Cortex of kidney (tissue), 1 donor: ENCODE data around the gene EPHB1.

Experiments used
- DNase-seq: peaks from one replicate; lab custom pipeline; 2025; lab: John Stamatoyannopoulos, UW

EPHB1 gene

GRCh38 chr3:134809427-134810051 is 14.5 kb downstream of the EPHB1 start:
- DNase-seq = no peak

- DNase-seq = no peak
These were observed 15.0 kb downstream of the EPHB1 start for GRCh38 chr3:134810052-134810435.

- DNase-seq = no peak
These were observed 15.8 kb downstream of the EPHB1 start for GRCh38 chr3:134810850-134811249.

GRCh38 chr3:134813618-134814017 is 18.6 kb downstream of the EPHB1 start:
- DNase-seq = no peak

- DNase-seq = no peak
These were observed 20.5 kb downstream of the EPHB1 start for GRCh38 chr3:134815519-134815918.

GRCh38 chr3:134816623-134817022 is 21.6 kb downstream of the EPHB1 start:
- DNase-seq = no peak

- no peak for DNase-seq
These were observed 22.2 kb downstream of the EPHB1 start for GRCh38 chr3:134817297-134817696.

- DNase-seq = no peak
These were observed 25.9 kb downstream of the EPHB1 start for GRCh38 chr3:134820994-134821393.

- DNase-seq = no peak
These were observed 27.0 kb downstream of the EPHB1 start for GRCh38 chr3:134822090-134822489.

GRCh38 chr3:134823679-134824078 is 28.6 kb downstream of the EPHB1 start:
- DNase-seq = no peak

GRCh38 chr3:134824791-134825190 is 29.7 kb downstream of the EPHB1 start:
- DNase-seq = no peak

GRCh38 chr3:134827213-134827612 is 32.2 kb downstream of the EPHB1 start:
- DNase-seq = no peak

GRCh38 chr3:134829721-134830120 is 34.7 kb downstream of the EPHB1 start:
- no peak for DNase-seq

GRCh38 chr3:134832585-134832984 is 37.5 kb downstream of the EPHB1 start:
- DNase-seq = no peak

GRCh38 chr3:134833453-134834163 is 38.5 kb downstream of the EPHB1 start:
- no peak for DNase-seq

- DNase-seq = no peak
These were observed 41.9 kb downstream of the EPHB1 start for GRCh38 chr3:134836921-134837320.

GRCh38 chr3:134838599-134838998 is 43.5 kb downstream of the EPHB1 start:
- DNase-seq = no peak

- no peak for DNase-seq
These were observed 44.4 kb downstream of the EPHB1 start for GRCh38 chr3:134839422-134839821.

GRCh38 chr3:134839990-134840389 is 44.9 kb downstream of the EPHB1 start:
- no peak for DNase-seq

GRCh38 chr3:134840459-134840858 is 45.4 kb downstream of the EPHB1 start:
- no peak for DNase-seq

- no peak for DNase-seq
These were observed 51.0 kb downstream of the EPHB1 start for GRCh38 chr3:134846084-134846483.

- no peak for DNase-seq
These were observed 51.9 kb downstream of the EPHB1 start for GRCh38 chr3:134846911-134847317.

- DNase-seq = no peak
These were observed 52.3 kb downstream of the EPHB1 start for GRCh38 chr3:134847349-134847748.

- no peak for DNase-seq
These were observed 54.5 kb downstream of the EPHB1 start for GRCh38 chr3:134849561-134849960.
